Endothelial cell of umbilical vein (primary cell): Measurements from ENCODE around the gene HGFAC. TPM values are rescaled to one million over a fixed set of nuclear protein-coding genes. Genes with fewer than 3 reads are reported as not detected.

Experiments
- BruUV-seq: library from RNA; stranded (reverse); fragments of 400-500 nt; replicated peaks from 2 replicates; lab custom pipeline; 2021; lab: Mats Ljungman, UMichigan
- CTCF ChIA-PET: fragments of 300-600, 350-600 bp; sonication (Branson Sonifier 250); formaldehyde crosslinking; loops from one replicate; lab custom pipeline; 2021; ENCODE audit warnings: antibody characterized with exemption, inconsistent platforms; lab: Charles Lee
- POLR2A ChIA-PET: fragments of 300-600, 350-600 bp; sonication (Branson Sonifier 250); formaldehyde crosslinking; loops from one replicate; lab custom pipeline; 2021; ENCODE audit warnings: antibody characterized with exemption, inconsistent platforms; lab: Charles Lee
- DNase-seq: peaks from one replicate; pipeline ENCODE4 v3.0.0-alpha.2; 2011; ENCODE audit warnings: low read depth, low spot score
- FAIRE-seq: peaks from 2 replicates; lab custom pipeline; 2011; peaks lifted over from hg19 to GRCh38; lab: Jason Lieb, UNC
- H2AFZ ChIP-seq: 2 replicates; pipeline ENCODE4 v1.6.0; 2012; ENCODE audit warnings: low read depth, low read length, control low read depth, inconsistent platforms
- H3K27ac ChIP-seq: 2 replicates; pipeline ENCODE4 v1.5.1; 2011; ENCODE audit warnings: low read depth, mild to moderate bottlenecking, control low read depth, low read length, moderate library complexity; ENCODE audit not compliant: insufficient read depth
- H3K27me3 ChIP-seq, 2 experiments: 2 replicates each; pipeline versions ENCODE4 v1.6.0 to v1.6.1; 2011; ENCODE audit warnings: low read length in 2 of 2, mixed read lengths in 1 of 2; ENCODE audit not compliant: control insufficient read depth in 2 of 2, insufficient read depth in 2 of 2
- H3K36me3 ChIP-seq, 2 experiments: 2 replicates in 1 of 2; 3 replicates in 1 of 2; pipeline ENCODE4 v1.5.1; 2011; ENCODE audit warnings: low read length in 2 of 2, mild to moderate bottlenecking in 1 of 2, moderate library complexity in 1 of 2; ENCODE audit not compliant: control insufficient read depth in 2 of 2, insufficient read depth in 2 of 2; ENCODE audit errors: extremely low read depth in 1 of 2
- H3K4me1 ChIP-seq: 3 replicates; pipeline ENCODE4 v1.5.1; 2011; ENCODE audit warnings: mild to moderate bottlenecking, low read length; ENCODE audit not compliant: control insufficient read depth, insufficient read depth; ENCODE audit errors: extremely low read depth
- H3K4me2 ChIP-seq: 2 replicates; pipeline ENCODE4 v1.6.1; 2011; ENCODE audit warnings: low read length, control low read depth, mixed read lengths; ENCODE audit not compliant: insufficient read depth
- H3K4me3 ChIP-seq, 3 experiments: fragments of 200-600 bp in 1 of 3; sonication (generic), shearing (Covaris generic) in 1 of 3; replicated peaks in 1 of 3; 2 replicates each; pipeline ENCODE4 v1.5.1; 2011 to 2016; ENCODE audit warnings: control low read depth in 3 of 3, low read length in 3 of 3, mild to moderate bottlenecking in 2 of 3, inconsistent platforms in 1 of 3, low read depth in 1 of 3, moderate library complexity in 1 of 3; ENCODE audit not compliant: insufficient read depth in 1 of 3
- H3K79me2 ChIP-seq: 2 replicates; pipeline ENCODE4 v1.6.0; 2012; ENCODE audit warnings: low read length, inconsistent platforms; ENCODE audit not compliant: control insufficient read depth, insufficient read depth
- H3K9ac ChIP-seq: replicated peaks from 2 replicates; pipeline ENCODE3; 2011; ENCODE audit warnings: low read length, control low read depth; ENCODE audit not compliant: insufficient read depth; ENCODE audit errors: extremely low read depth
- H3K9me1 ChIP-seq: replicated peaks from 3 replicates; pipeline ENCODE4 v1.6.0; 2011; ENCODE audit warnings: mild to moderate bottlenecking, low read length; ENCODE audit not compliant: control insufficient read depth, insufficient read depth; ENCODE audit errors: extremely low read depth
- H3K9me3 ChIP-seq: replicated peaks from 2 replicates; pipeline ENCODE4 v1.5.1; 2012; ENCODE audit warnings: low read length, inconsistent platforms; ENCODE audit not compliant: control insufficient read depth, insufficient read depth
- H4K20me1 ChIP-seq: replicated peaks from 2 replicates; pipeline ENCODE3; 2011; ENCODE audit warnings: mild to moderate bottlenecking, low read length; ENCODE audit not compliant: control insufficient read depth, insufficient read depth; ENCODE audit errors: extremely low read depth
- EZH2 ChIP-seq: IDR thresholded peaks from 2 replicates; pipeline ENCODE4 v1.6.1; 2012; ENCODE audit warnings: borderline replicate concordance, low read depth, mild to moderate bottlenecking, moderate library complexity, low read length, inconsistent platforms; ENCODE audit not compliant: severe bottlenecking
- FOS ChIP-seq: IDR thresholded peaks from 2 replicates; pipeline ENCODE4 v1.6.1; 2011; ENCODE audit warnings: mild to moderate bottlenecking, low read length, moderate library complexity, borderline replicate concordance; ENCODE audit not compliant: insufficient read depth
- JUN ChIP-seq: IDR thresholded peaks from 2 replicates; pipeline ENCODE4 v1.6.1; 2011; ENCODE audit warnings: borderline replicate concordance, low read depth; ENCODE audit not compliant: insufficient read length, insufficient read depth
- POLR2AphosphoS5 ChIP-seq: IDR thresholded peaks from 2 replicates; pipeline ENCODE4 v1.6.1; 2012; ENCODE audit warnings: low read depth, mild to moderate bottlenecking, control low read depth, low read length, moderate library complexity; ENCODE audit not compliant: insufficient read depth
- dilution Hi-C: fragments of 300-500 bp; cut with MboI; formaldehyde crosslinking; loops from one replicate; pipeline ENCODE4 v1.15.0; 2019; ENCODE audit warnings: low sequenced_read_pairs; ENCODE audit not compliant: extremely low pct_ligation_motif_present
- intact Hi-C: fragments of 100-400 bp; cut with micrococcal nuclease; formaldehyde crosslinking; loops from one replicate; pipeline ENCODE4 v1.10.0; 2022
- polyA plus RNA-seq, 4 experiments: library from polyadenylated mRNA; depleted of rRNA in 3 of 4; stranded (reverse) in 3 of 4; unstranded in 1 of 4; fragments of >200 nt; gene quantifications; 2 replicates each; pipeline versions ENCODE4 v1.2.1 to v1.2.3, GENCODE V29; 2011 to 2012; ENCODE audit warnings: missing spikeins in 1 of 4
- total RNA-seq: library from RNA; stranded (reverse); gene quantifications from 2 replicates; pipeline ENCODE4 v1.2.3, GENCODE V29; 2021
- TF ChIP-seq, protein P1 (sequence below): IDR thresholded peaks from 2 replicates; pipeline ENCODE4 v1.6.1; 2011; ENCODE audit not compliant: insufficient read depth, insufficient read length
- TF ChIP-seq, protein P2 (sequence below), 2 donors: IDR thresholded peaks; 1 replicate in 1 of 2; 2 replicates in 1 of 2; pipeline ENCODE4 v1.5.1; 2011; ENCODE audit warnings: low read length in 2 of 2, mild to moderate bottlenecking in 2 of 2, moderate library complexity in 2 of 2, control low read depth in 1 of 2, inconsistent platforms in 1 of 2, low read depth in 1 of 2; ENCODE audit not compliant: insufficient read depth in 1 of 2; ENCODE audit errors: extremely low read depth in 1 of 2

The HGFAC gene
- total and polyA plus RNA-seq, 2 donors (not counting 3 experiments of a cell fraction or from before 2014, with no cell fraction given) = 0.36 to 0.49 TPM

DNA sequence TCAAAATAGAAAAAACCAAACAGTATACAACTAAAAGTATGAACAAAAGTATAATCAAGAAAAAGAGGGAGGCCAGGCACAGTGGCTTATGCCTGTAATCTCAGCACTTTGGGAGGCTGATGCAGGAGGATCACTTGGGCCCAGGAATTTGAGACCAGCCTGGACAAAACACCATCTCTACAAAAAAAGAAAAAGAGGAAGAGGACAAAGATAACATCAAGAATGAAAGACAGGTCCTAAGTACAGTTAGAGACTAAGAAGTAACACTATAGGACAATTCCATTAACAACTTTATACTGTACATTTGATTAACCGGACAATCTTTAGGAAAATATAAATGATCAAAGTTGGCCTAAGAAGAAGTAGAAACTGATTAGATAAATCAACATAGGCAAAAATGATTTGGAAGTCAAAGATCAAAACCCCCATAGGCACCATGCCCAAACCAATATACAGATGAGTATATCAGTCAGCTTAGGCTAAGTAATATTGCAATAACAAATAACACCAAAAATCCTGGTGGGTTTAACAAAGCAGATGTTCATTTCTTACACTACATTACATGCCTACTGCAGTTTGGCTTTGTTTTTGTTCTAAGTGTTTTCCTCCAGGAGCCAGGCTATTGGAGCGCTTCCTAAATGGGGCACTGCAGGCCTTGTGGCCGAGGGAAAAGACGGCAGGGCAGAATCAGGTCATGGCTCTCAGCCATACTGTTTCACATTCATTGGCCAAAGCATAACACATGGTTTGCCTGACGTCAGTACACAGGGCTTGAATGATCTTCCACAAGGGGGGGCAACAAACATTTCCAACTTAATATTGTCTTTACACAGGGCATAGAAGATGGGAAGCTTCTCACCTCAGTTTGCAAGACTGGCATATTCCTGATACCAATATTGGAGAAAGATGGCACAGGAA lies 42.2 kb upstream of the HGFAC start:
- no peak overlapping the region for H3K27ac ChIP-seq
- peaks cover 3% of the 10 kb centered on the region for H3K4me1 ChIP-seq
- no TSS peak for BruUV-seq
- POLR2A ChIA-PET = no interaction called here
- H3K9me3 ChIP-seq = no peaks in the 10 kb centered on the region
- no peaks in the 10 kb centered on the region for H4K20me1 ChIP-seq
- intact Hi-C loops (no loop called here), dilution Hi-C loops (no loop called here)
- H2AFZ ChIP-seq = no peak overlapping the region
- no peak for TF ChIP-seq EZH2
- TF ChIP-seq JUN = no peak
- TF ChIP-seq, protein P1, sequence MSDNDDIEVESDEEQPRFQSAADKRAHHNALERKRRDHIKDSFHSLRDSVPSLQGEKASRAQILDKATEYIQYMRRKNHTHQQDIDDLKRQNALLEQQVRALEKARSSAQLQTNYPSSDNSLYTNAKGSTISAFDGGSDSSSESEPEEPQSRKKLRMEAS = no peak
- TF ChIP-seq, protein P2, sequence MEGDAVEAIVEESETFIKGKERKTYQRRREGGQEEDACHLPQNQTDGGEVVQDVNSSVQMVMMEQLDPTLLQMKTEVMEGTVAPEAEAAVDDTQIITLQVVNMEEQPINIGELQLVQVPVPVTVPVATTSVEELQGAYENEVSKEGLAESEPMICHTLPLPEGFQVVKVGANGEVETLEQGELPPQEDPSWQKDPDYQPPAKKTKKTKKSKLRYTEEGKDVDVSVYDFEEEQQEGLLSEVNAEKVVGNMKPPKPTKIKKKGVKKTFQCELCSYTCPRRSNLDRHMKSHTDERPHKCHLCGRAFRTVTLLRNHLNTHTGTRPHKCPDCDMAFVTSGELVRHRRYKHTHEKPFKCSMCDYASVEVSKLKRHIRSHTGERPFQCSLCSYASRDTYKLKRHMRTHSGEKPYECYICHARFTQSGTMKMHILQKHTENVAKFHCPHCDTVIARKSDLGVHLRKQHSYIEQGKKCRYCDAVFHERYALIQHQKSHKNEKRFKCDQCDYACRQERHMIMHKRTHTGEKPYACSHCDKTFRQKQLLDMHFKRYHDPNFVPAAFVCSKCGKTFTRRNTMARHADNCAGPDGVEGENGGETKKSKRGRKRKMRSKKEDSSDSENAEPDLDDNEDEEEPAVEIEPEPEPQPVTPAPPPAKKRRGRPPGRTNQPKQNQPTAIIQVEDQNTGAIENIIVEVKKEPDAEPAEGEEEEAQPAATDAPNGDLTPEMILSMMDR (IDR thresholded peaks at IDR 0.05; ENCODE audit: extremely low read depth in 1 of 2, insufficient read depth in 1 of 2, low read depth in 1 of 2, low read length in 2 of 2) = peak; percentile 6 to 11
- no peak for TF ChIP-seq FOS
- no peak for TF ChIP-seq POLR2AphosphoS5
- no peaks in the 10 kb centered on the region for H3K36me3 ChIP-seq
- CTCF ChIA-PET = interaction anchor here (1.1 kb wide), 1 partner anchor 53 kb away, joined by 3 read pairs; no protein-coding TSS in a partner anchor
- no peak overlapping the region for H3K4me3 ChIP-seq
- no peaks in the 10 kb centered on the region for H3K79me2 ChIP-seq
- FAIRE-seq = peak; percentile 67
- no peak overlapping the region for H3K4me2 ChIP-seq
- no peak overlapping the region for H3K9ac ChIP-seq
- H3K27me3 ChIP-seq = no peaks in the 10 kb centered on the region
- H3K9me1 ChIP-seq = no peaks in the 10 kb centered on the region
- peak; percentile 58 for DNase-seq
